Measurements from ENCODE around the gene PLXNB3. TPM values are rescaled to one million over a fixed set of nuclear protein-coding genes. Genes with fewer than 3 reads are reported as not detected.
"Not testable (repeated sequence)": the region's sequence is repeated elsewhere in the genome, so short reads cannot be mapped to it uniquely, and the experiment has no call there.

The PLXNB3 gene
- total and polyA plus RNA-seq, 10 donors, result 0.48 to 2.8 (median 1.5) TPM

GRCh38 chrX:153812220-153812619 lies 48.2 kb downstream of the PLXNB3 start:
- Histone ChIP-seq H3K9me3 (no peaks in the 10 kb centered on the region), H3K4me3 (no peak overlapping the region), H3K27me3 (replicated peaks in 1 of 7) (peaks cover 0 to 19% (median 0%) of the 10 kb centered on the region in 7 donors), H3K4me1 (peaks cover 0 to 8% (median 5%) of the 10 kb centered on the region in 6 donors), H3K27ac (no peak overlapping the region), H3K36me3 (no peaks in the 10 kb centered on the region)
- 70 to 84% (median 75%) methylated on average over 6 to 14 of the region's 14 CpGs for WGBS, 5 donors
- DNase-seq, result no peak
- TF ChIP-seq POLR2AphosphoS5 (IDR thresholded peaks at IDR 0.05), result no peak
- no peak for TF ChIP-seq CTCF (IDR thresholded peaks at IDR 0.05 in 8 of 11, conservative IDR thresholded peaks at IDR 0.05 in 3 of 11)
- no peak for TF ChIP-seq POLR2A (IDR thresholded peaks at IDR 0.05)
- intact Hi-C loops (cut with DNase I; ENCODE audit: low total_unique reads), result no loop called here

GRCh38 chrX:153813161-153813560 lies 49.1 kb downstream of the PLXNB3 start:
- Histone ChIP-seq H3K36me3 (no peaks in the 10 kb centered on the region), H3K4me1 (peaks cover 0 to 18% (median 6%) of the 10 kb centered on the region in 6 donors), H3K9me3 (no peaks in the 10 kb centered on the region), H3K4me3 (no peak overlapping the region), H3K27me3 (replicated peaks in 1 of 7) (peaks cover 0 to 27% (median 0%) of the 10 kb centered on the region in 7 donors), H3K27ac (no peak overlapping the region)
- no peak for DNase-seq
- TF ChIP-seq POLR2A (IDR thresholded peaks at IDR 0.05) (no peak), CTCF (IDR thresholded peaks at IDR 0.05 in 8 of 11, conservative IDR thresholded peaks at IDR 0.05 in 3 of 11) (no peak), POLR2AphosphoS5 (IDR thresholded peaks at IDR 0.05) (no peak)
- 88 to 96% (median 92%) methylated on average over 5 of the region's 5 CpGs for WGBS, 5 donors
- intact Hi-C loops (cut with DNase I; ENCODE audit: low total_unique reads), result no loop called here

GRCh38 chrX:153814591-153815315 lies 50.7 kb downstream of the PLXNB3 start:
- H3K4me3 ChIP-seq, result no peak overlapping the region
- H3K27ac ChIP-seq, result no peak overlapping the region
- H3K4me1 ChIP-seq, result peaks cover 0 to 34% (median 18%) of the 10 kb centered on the region in 6 donors
- peak; percentile 56 for DNase-seq
- H3K9me3 ChIP-seq, result no peaks in the 10 kb centered on the region
- intact Hi-C loops (cut with DNase I; ENCODE audit: low total_unique reads), result no loop called here
- peaks cover 0 to 43% (median 12%) of the 10 kb centered on the region in 7 donors for H3K27me3 ChIP-seq (replicated peaks in 1 of 7)
- H3K36me3 ChIP-seq, result no peaks in the 10 kb centered on the region
- TF ChIP-seq POLR2A (IDR thresholded peaks at IDR 0.05) (no peak), POLR2AphosphoS5 (IDR thresholded peaks at IDR 0.05) (no peak), CTCF (IDR thresholded peaks at IDR 0.05 in 8 of 11, conservative IDR thresholded peaks at IDR 0.05 in 3 of 11) (no peak)
- 50 to 72% (median 67%) methylated on average over 14 to 19 of the region's 19 CpGs for WGBS, 5 donors

GRCh38 chrX:153816831-153817690 lies 53.0 kb downstream of the PLXNB3 start:
- Histone ChIP-seq H3K4me3 (no peak overlapping the region), H3K4me1 (peaks cover 0 to 50% (median 19%) of the 10 kb centered on the region in 6 donors), H3K27ac (no peak overlapping the region), H3K9me3 (no peaks in the 10 kb centered on the region), H3K27me3 (replicated peaks in 1 of 7) (peaks cover 0 to 60% (median 15%) of the 10 kb centered on the region in 7 donors), H3K36me3 (no peaks in the 10 kb centered on the region)
- intact Hi-C loops (cut with DNase I; ENCODE audit: low total_unique reads), result no loop called here
- 44 to 73% (median 50%) methylated on average over 21 to 25 of the region's 25 CpGs for WGBS, 5 donors
- peak; percentile 75 for DNase-seq
- peak in 6 of 11 experiments; percentile 8 to 36 (median 16) for TF ChIP-seq CTCF (IDR thresholded peaks at IDR 0.05 in 8 of 11, conservative IDR thresholded peaks at IDR 0.05 in 3 of 11)
- TF ChIP-seq POLR2A (IDR thresholded peaks at IDR 0.05), result no peak

- Histone ChIP-seq H3K4me1 (peaks cover 0 to 56% (median 21%) of the 10 kb centered on the region in 6 donors), H3K27me3 (replicated peaks in 1 of 7) (peaks cover 0 to 52% (median 15%) of the 10 kb centered on the region in 7 donors)
- intact Hi-C loops (cut with DNase I; ENCODE audit: low total_unique reads); H3K9me3 ChIP-seq; H3K36me3 ChIP-seq; H3K4me3 ChIP-seq; H3K27ac ChIP-seq: not testable (repeated sequence)
- peak; percentile 30 for DNase-seq
- WGBS, 5 donors, result 78 to 92% (median 86%) methylated on average over 9 of the region's 9 CpGs
Measured at GRCh38 chrX:153818064-153818463, 54.0 kb downstream of the PLXNB3 start.

Data from spleen (tissue), 11 donors.